Hematopoietic multipotent progenitor cell treated with erythropoietin and hydrocortisone succinate and interleukin-3 and kit ligand, for 4 days (in vitro differentiated cells): Measurements from ENCODE around the gene SLC37A1.

ENCODE experiments used
- DNase-seq: peaks from one replicate; pipeline ENCODE4 v3.0.0-alpha.2; 2015

SLC37A1 gene

GRCh38 chr21:42479582-42479981, 34.1 kb upstream of the SLC37A1 start:
- no peak for DNase-seq

GRCh38 chr21:42480736-42481135, 32.9 kb upstream of the SLC37A1 start:
- DNase-seq = no peak

GRCh38 chr21:42481169-42481568, 32.5 kb upstream of the SLC37A1 start:
- DNase-seq = no peak

- no peak for DNase-seq
Measured at GRCh38 chr21:42484966-42485365, 28.7 kb upstream of the SLC37A1 start.

- no peak for DNase-seq
Measured at GRCh38 chr21:42486072-42486471, 27.6 kb upstream of the SLC37A1 start.

- peak; percentile 69 for DNase-seq
Measured at GRCh38 chr21:42486531-42486930, 27.1 kb upstream of the SLC37A1 start.

- no peak for DNase-seq
Measured at GRCh38 chr21:42489006-42489563, 24.6 kb upstream of the SLC37A1 start.

- no peak for DNase-seq
Measured at GRCh38 chr21:42489991-42490390, 23.7 kb upstream of the SLC37A1 start.

GRCh38 chr21:42490720-42491119, 22.9 kb upstream of the SLC37A1 start:
- DNase-seq = peak; percentile 75

- no peak for DNase-seq
Measured at GRCh38 chr21:42491328-42491727, 22.3 kb upstream of the SLC37A1 start.

- DNase-seq = no peak
Measured at GRCh38 chr21:42492201-42492600, 21.5 kb upstream of the SLC37A1 start.

- DNase-seq = no peak
Measured at GRCh38 chr21:42493109-42494060, 20.3 kb upstream of the SLC37A1 start.

GRCh38 chr21:42495027-42495426, 18.6 kb upstream of the SLC37A1 start:
- no peak for DNase-seq

GRCh38 chr21:42495765-42496119, 17.9 kb upstream of the SLC37A1 start:
- DNase-seq = no peak

GRCh38 chr21:42496120-42496838, 17.4 kb upstream of the SLC37A1 start, which contains the start of gene RSPH1:
RSPH1 (minus strand) TSS chr21:42496224; CDS start chr21:42496186, 38 bp downstream.
- peak; percentile 99 for DNase-seq

GRCh38 chr21:42496839-42497202, 16.8 kb upstream of the SLC37A1 start:
- no peak for DNase-seq

- DNase-seq = no peak
Measured at GRCh38 chr21:42498012-42498411, 15.6 kb upstream of the SLC37A1 start.

GRCh38 chr21:42499444-42500112, 14.1 kb upstream of the SLC37A1 start:
- no peak for DNase-seq

- no peak for DNase-seq
Measured at GRCh38 chr21:42500225-42500624, 13.4 kb upstream of the SLC37A1 start.

- no peak for DNase-seq
Measured at GRCh38 chr21:42500736-42501135, 12.9 kb upstream of the SLC37A1 start.

- peak; percentile 97 for DNase-seq
Measured at GRCh38 chr21:42503711-42504110, 9.9 kb upstream of the SLC37A1 start.

GRCh38 chr21:42505090-42505726, 8.4 kb upstream of the SLC37A1 start:
- DNase-seq = no peak

- no peak for DNase-seq
Measured at GRCh38 chr21:42507418-42507817, 6.2 kb upstream of the SLC37A1 start.
